ENCODE measurements around the gene RAF1. TPM values are rescaled to one million over a fixed set of nuclear protein-coding genes. Genes with fewer than 3 reads are reported as not detected.

The RAF1 gene
- total RNA-seq, 1 donor from 2014 or later = 96.8 TPM

- no peak for DNase-seq (ENCODE audit: low spot score)
- Mint-ChIP-seq H3K27ac (ENCODE audit: unreplicated experiment) (no peak overlapping the region), H3K9me3 (ENCODE audit: unreplicated experiment) (no peaks in the 10 kb centered on the region), H3K36me3 (ENCODE audit: low read depth, unreplicated experiment) (no peaks in the 10 kb centered on the region), H3K27me3 (ENCODE audit: unreplicated experiment) (no peaks in the 10 kb centered on the region), H3K4me3 (ENCODE audit: unreplicated experiment) (no peak overlapping the region), H3K4me1 (ENCODE audit: unreplicated experiment) (no peaks in the 10 kb centered on the region)
- no peak for TF ChIP-seq CTCF (IDR thresholded peaks at IDR 0.05; ENCODE audit: unreplicated experiment)
These were observed 24.0 kb upstream of the RAF1 start for GRCh38 chr3:12687948-12688347.

- Mint-ChIP-seq H3K27ac (ENCODE audit: unreplicated experiment) (no peak overlapping the region), H3K9me3 (ENCODE audit: unreplicated experiment) (no peaks in the 10 kb centered on the region), H3K36me3 (ENCODE audit: low read depth, unreplicated experiment) (no peaks in the 10 kb centered on the region), H3K27me3 (ENCODE audit: unreplicated experiment) (peaks cover 3% of the 10 kb centered on the region), H3K4me3 (ENCODE audit: unreplicated experiment) (no peak overlapping the region), H3K4me1 (ENCODE audit: unreplicated experiment) (peaks cover 3% of the 10 kb centered on the region)
- no peak for TF ChIP-seq CTCF (IDR thresholded peaks at IDR 0.05; ENCODE audit: unreplicated experiment)
- DNase-seq (ENCODE audit: low spot score) = no peak
These were observed 22.2 kb upstream of the RAF1 start for GRCh38 chr3:12686096-12686495.

GRCh38 chr3:12681943-12682390, 18.1 kb upstream of the RAF1 start:
- peaks cover 3% of the 10 kb centered on the region for H3K4me1 Mint-ChIP-seq (ENCODE audit: unreplicated experiment)
- DNase-seq (ENCODE audit: low spot score) = no peak
- no peaks in the 10 kb centered on the region for H3K9me3 Mint-ChIP-seq (ENCODE audit: unreplicated experiment)
- peaks cover 4% of the 10 kb centered on the region for H3K27me3 Mint-ChIP-seq (ENCODE audit: unreplicated experiment)
- no peak overlapping the region for H3K4me3 Mint-ChIP-seq (ENCODE audit: unreplicated experiment)
- TF ChIP-seq CTCF (IDR thresholded peaks at IDR 0.05; ENCODE audit: unreplicated experiment) = no peak
- no peak overlapping the region for H3K27ac Mint-ChIP-seq (ENCODE audit: unreplicated experiment)
- no peaks in the 10 kb centered on the region for H3K36me3 Mint-ChIP-seq (ENCODE audit: low read depth, unreplicated experiment)

- Mint-ChIP-seq H3K4me1 (ENCODE audit: unreplicated experiment) (peaks cover 3% of the 10 kb centered on the region), H3K27me3 (ENCODE audit: unreplicated experiment) (peaks cover 4% of the 10 kb centered on the region), H3K27ac (ENCODE audit: unreplicated experiment) (no peak overlapping the region), H3K36me3 (ENCODE audit: low read depth, unreplicated experiment) (no peaks in the 10 kb centered on the region), H3K9me3 (ENCODE audit: unreplicated experiment) (no peaks in the 10 kb centered on the region), H3K4me3 (ENCODE audit: unreplicated experiment) (no peak overlapping the region)
- no peak for TF ChIP-seq CTCF (IDR thresholded peaks at IDR 0.05; ENCODE audit: unreplicated experiment)
- no peak for DNase-seq (ENCODE audit: low spot score)
These were observed 17.4 kb upstream of the RAF1 start for GRCh38 chr3:12681089-12681942.

- H3K4me1 Mint-ChIP-seq (ENCODE audit: unreplicated experiment) = peaks cover 16% of the 10 kb centered on the region
- peaks cover 4% of the 10 kb centered on the region for H3K27me3 Mint-ChIP-seq (ENCODE audit: unreplicated experiment)
- no peaks in the 10 kb centered on the region for H3K9me3 Mint-ChIP-seq (ENCODE audit: unreplicated experiment)
- H3K4me3 Mint-ChIP-seq (ENCODE audit: unreplicated experiment) = no peak overlapping the region
- DNase-seq (ENCODE audit: low spot score) = no peak
- H3K36me3 Mint-ChIP-seq (ENCODE audit: low read depth, unreplicated experiment) = no peaks in the 10 kb centered on the region
- no peak overlapping the region for H3K27ac Mint-ChIP-seq (ENCODE audit: unreplicated experiment)
- TF ChIP-seq CTCF (IDR thresholded peaks at IDR 0.05; ENCODE audit: unreplicated experiment) = no peak
These were observed 15.6 kb upstream of the RAF1 start for GRCh38 chr3:12679468-12679867.

Data from endothelial cell (in vitro differentiated cells).